OCI-LY1 (cell line): ENCODE data around the gene RNF17.

Source experiments
- H2AFZ ChIP-seq: fragments of 200-600 bp; sonication (generic), shearing (Covaris generic); 2 replicates; pipeline ENCODE4 v1.6.0; 2014; ENCODE audit warnings: antibody characterized with exemption, mild to moderate bottlenecking, low read length
- H3F3A ChIP-seq: fragments of 200-600 bp; sonication (generic), shearing (Covaris generic); 2 replicates; pipeline ENCODE4 v1.6.0; 2014; ENCODE audit warnings: mild to moderate bottlenecking, antibody characterized with exemption, low read length, moderate library complexity; ENCODE audit not compliant: insufficient read depth
- H3K27ac ChIP-seq: fragments of 200-600 bp; sonication (generic); 2 replicates; pipeline ENCODE4 v1.5.1; 2014; ENCODE audit warnings: low read length, mixed run types, mild to moderate bottlenecking, low read depth; ENCODE audit not compliant: poor library complexity, severe bottlenecking
- H3K27me3 ChIP-seq: fragments of 200-600 bp; sonication (generic); 2 replicates; pipeline ENCODE4 v1.6.0; 2014; ENCODE audit warnings: antibody characterized with exemption, mild to moderate bottlenecking, low read length, moderate library complexity; ENCODE audit not compliant: insufficient read depth
- H3K36me3 ChIP-seq: fragments of 200-600 bp; sonication (generic); 2 replicates; pipeline ENCODE4 v1.6.1; 2014; ENCODE audit warnings: mild to moderate bottlenecking, antibody characterized with exemption, low read length, moderate library complexity, mixed read lengths; ENCODE audit not compliant: insufficient read depth
- H3K4me1 ChIP-seq: fragments of 200-600 bp; sonication (generic); 2 replicates; pipeline ENCODE4 v1.5.1; 2014; ENCODE audit warnings: mild to moderate bottlenecking, low read length, moderate library complexity; ENCODE audit not compliant: insufficient read depth, severe bottlenecking
- H3K4me2 ChIP-seq: fragments of 200-600 bp; sonication (generic), shearing (Covaris generic); 2 replicates; pipeline ENCODE4 v1.6.1; 2014; ENCODE audit warnings: low read length
- H3K4me3 ChIP-seq: fragments of 200-600 bp; sonication (generic); 2 replicates; pipeline ENCODE4 v1.5.1; 2014; ENCODE audit warnings: low read length, low read depth, mild to moderate bottlenecking, mixed read lengths; ENCODE audit not compliant: poor library complexity, severe bottlenecking
- H3K79me2 ChIP-seq: fragments of 200-600 bp; shearing (Covaris generic); 2 replicates; pipeline ENCODE4 v1.6.1; 2016; ENCODE audit warnings: mixed run types, low read length, mixed read lengths; ENCODE audit not compliant: insufficient read depth
- H3K9ac ChIP-seq: fragments of 200-600 bp; sonication (generic), shearing (Covaris generic); 2 replicates; pipeline ENCODE4 v1.6.1; 2014; ENCODE audit warnings: mild to moderate bottlenecking, low read length, mixed read lengths
- H3K9me2 ChIP-seq: fragments of 200-600 bp; sonication (generic), shearing (Covaris generic); 2 replicates; pipeline ENCODE4 v1.6.1; 2014; ENCODE audit warnings: low read depth, mild to moderate bottlenecking, low read length, mixed read lengths
- H3K9me3 ChIP-seq: fragments of 200-600 bp; shearing (Covaris generic); 2 replicates; pipeline ENCODE4 v1.6.1; 2014; ENCODE audit warnings: low read length, mixed read lengths
- H4K20me1 ChIP-seq: fragments of 200-600 bp; sonication (generic), shearing (Covaris generic); 2 replicates; pipeline ENCODE4 v1.6.0; 2016; ENCODE audit warnings: mild to moderate bottlenecking, low read length; ENCODE audit not compliant: insufficient read depth
- CTCF ChIP-seq: fragments of 200-600 bp; sonication (generic), shearing (Covaris generic); IDR thresholded peaks from 2 replicates; pipeline ENCODE4 v1.5.1; 2017; ENCODE audit warnings: mild to moderate bottlenecking, antibody characterized with exemption, low read length, moderate library complexity, mixed read lengths
- EZH2 ChIP-seq: fragments of 200-600 bp; sonication (generic), shearing (Covaris generic); IDR thresholded peaks from 2 replicates; pipeline ENCODE4 v1.8.0; 2017; ENCODE audit warnings: borderline replicate concordance, mixed run types, mild to moderate bottlenecking, antibody characterized with exemption, low read length, moderate library complexity, mixed read lengths

Gene RNF17

GRCh38 chr13:24764276-24764630 lies 284 bp downstream of the RNF17 start:
- Histone ChIP-seq H3K4me1 (no peaks in the 10 kb centered on the region), H3F3A (no peaks in the 10 kb centered on the region), H3K36me3 (no peaks in the 10 kb centered on the region), H2AFZ (no peak overlapping the region), H3K9me3 (no peaks in the 10 kb centered on the region), H4K20me1 (no peaks in the 10 kb centered on the region), H3K27me3 (no peaks in the 10 kb centered on the region), H3K9ac (no peak overlapping the region), H3K9me2 (no peaks in the 10 kb centered on the region), H3K79me2 (no peaks in the 10 kb centered on the region), H3K4me3 (no peak overlapping the region), H3K4me2 (no peak overlapping the region), H3K27ac (no peak overlapping the region)
- no peak for TF ChIP-seq CTCF
- no peak for TF ChIP-seq EZH2

GRCh38 chr13:24777171-24777570 lies 13.2 kb downstream of the RNF17 start:
- H3F3A ChIP-seq: no peaks in the 10 kb centered on the region
- TF ChIP-seq CTCF (no peak), EZH2 (no peak)

GRCh38 chr13:24784319-24784718 lies 20.4 kb downstream of the RNF17 start:
- no peaks in the 10 kb centered on the region for H3K4me1 ChIP-seq
- H3K4me2 ChIP-seq: no peak overlapping the region
- H2AFZ ChIP-seq: no peak overlapping the region
- no peaks in the 10 kb centered on the region for H4K20me1 ChIP-seq
- H3K36me3 ChIP-seq: no peaks in the 10 kb centered on the region
- TF ChIP-seq EZH2: no peak
- TF ChIP-seq CTCF: no peak
- no peak overlapping the region for H3K9ac ChIP-seq
- H3K27ac ChIP-seq: no peak overlapping the region
- H3F3A ChIP-seq: no peaks in the 10 kb centered on the region
- H3K4me3 ChIP-seq: no peak overlapping the region
- H3K27me3 ChIP-seq: no peaks in the 10 kb centered on the region
- H3K79me2 ChIP-seq: no peaks in the 10 kb centered on the region
- no peaks in the 10 kb centered on the region for H3K9me2 ChIP-seq
- peaks cover 11% of the 10 kb centered on the region; the same call in 1 of the 2 replicates for H3K9me3 ChIP-seq

More at GRCh38 chr13:24777171-24777570, 13.2 kb downstream of the RNF17 start:
- Histone ChIP-seq H4K20me1 (no peaks in the 10 kb centered on the region), H3K27ac (no peak overlapping the region), H3K79me2 (no peaks in the 10 kb centered on the region), H3K4me1 (no peaks in the 10 kb centered on the region), H3K9me3 (no peaks in the 10 kb centered on the region), H3K4me2 (no peak overlapping the region), H3K27me3 (no peaks in the 10 kb centered on the region), H3K36me3 (no peaks in the 10 kb centered on the region), H3K9ac (no peak overlapping the region), H2AFZ (no peak overlapping the region), H3K9me2 (no peaks in the 10 kb centered on the region), H3K4me3 (no peak overlapping the region)
